Measurements from ENCODE around the gene ECT2L. TPM values are rescaled to one million over a fixed set of nuclear protein-coding genes. Genes with fewer than 3 reads are reported as not detected.

The ECT2L gene
- total and polyA plus RNA-seq, 8 donors: 0.63 to 3.3 (median 1.8) TPM; not detected in 1

- no peaks in the 10 kb centered on the region for H3K27me3 ChIP-seq
- intact Hi-C loops (cut with DNase I): no loop called here
- no peak overlapping the region for H3K27ac ChIP-seq
- no peaks in the 10 kb centered on the region for H3K9me3 ChIP-seq
- ATAC-seq: no peak
- no peak for TF ChIP-seq CTCF (IDR thresholded peaks at IDR 0.05)
- no peaks in the 10 kb centered on the region for H3K36me3 ChIP-seq
- no peaks in the 10 kb centered on the region for H3K4me1 ChIP-seq
- H3K4me3 ChIP-seq: no peak overlapping the region
- DNase-seq: no peak
These were observed 53.9 kb downstream of the ECT2L start for GRCh38 chr6:138849791-138850190.

GRCh38 chr6:138856654-138857053 is 60.8 kb downstream of the ECT2L start:
- no peak for DNase-seq
- TF ChIP-seq CTCF (IDR thresholded peaks at IDR 0.05): no peak

GRCh38 chr6:138857775-138858174 is 61.9 kb downstream of the ECT2L start:
- TF ChIP-seq CTCF (IDR thresholded peaks at IDR 0.05): no peak
- Histone ChIP-seq H3K36me3 (no peaks in the 10 kb centered on the region), H3K9me3 (no peaks in the 10 kb centered on the region), H3K27me3 (no peaks in the 10 kb centered on the region), H3K4me1 (no peaks in the 10 kb centered on the region), H3K27ac (no peak overlapping the region), H3K4me3 (no peak overlapping the region)
- DNase-seq (no peak), ATAC-seq (no peak)
- intact Hi-C loops (cut with DNase I): no loop called here

More at GRCh38 chr6:138856654-138857053, 60.8 kb downstream of the ECT2L start:
- H3K27me3 ChIP-seq: no peaks in the 10 kb centered on the region
- no peak overlapping the region for H3K4me3 ChIP-seq
- H3K36me3 ChIP-seq: no peaks in the 10 kb centered on the region
- H3K4me1 ChIP-seq: no peaks in the 10 kb centered on the region
- intact Hi-C loops (cut with DNase I): no loop called here
- H3K27ac ChIP-seq: no peak overlapping the region
- H3K9me3 ChIP-seq: no peaks in the 10 kb centered on the region
- ATAC-seq: no peak

- Histone ChIP-seq H3K4me3 (no peak overlapping the region), H3K36me3 (no peaks in the 10 kb centered on the region), H3K27ac (no peak overlapping the region), H3K4me1 (no peaks in the 10 kb centered on the region), H3K27me3 (no peaks in the 10 kb centered on the region), H3K9me3 (no peaks in the 10 kb centered on the region)
- intact Hi-C loops (cut with DNase I): no loop called here
- no peak for DNase-seq
- no peak for ATAC-seq
- no peak for TF ChIP-seq CTCF (IDR thresholded peaks at IDR 0.05)
These were observed 66.6 kb downstream of the ECT2L start for GRCh38 chr6:138862456-138862855.

- H3K4me1 ChIP-seq: no peaks in the 10 kb centered on the region
- ATAC-seq (peak; percentile 99), DNase-seq (peak in 2 of 4 donors; percentile 36 to 48)
- intact Hi-C loops (cut with DNase I): no loop called here
- no peaks in the 10 kb centered on the region for H3K36me3 ChIP-seq
- no peaks in the 10 kb centered on the region for H3K27me3 ChIP-seq
- no peak for TF ChIP-seq CTCF (IDR thresholded peaks at IDR 0.05)
- no peak overlapping the region for H3K4me3 ChIP-seq
- H3K9me3 ChIP-seq: no peaks in the 10 kb centered on the region
- peak overlapping the region in 1 of 2 donors; percentile 55 for H3K27ac ChIP-seq
These were observed 67.4 kb downstream of the ECT2L start for GRCh38 chr6:138863321-138863720.

Data from left lung (tissue), 10 donors.